Effector memory CD4-positive, alpha-beta T cell (primary cell): ENCODE measurements around the gene CAD.

Experiments
- DNase-seq, 3 donors: peaks; one replicate each; pipeline ENCODE4 v3.0.0-alpha.2; 2020
- H3K27ac ChIP-seq: 2 replicates; pipeline ENCODE4 v1.7.0; 2013; ENCODE audit warnings: mild to moderate bottlenecking, low read length, moderate library complexity; ENCODE audit not compliant: insufficient read depth, poor library complexity, severe bottlenecking
- H3K27me3 ChIP-seq: replicated peaks from 2 replicates; pipeline ENCODE4 v1.7.0; 2013; ENCODE audit warnings: mild to moderate bottlenecking, low read length; ENCODE audit not compliant: insufficient read depth, control insufficient read depth, poor library complexity, severe bottlenecking
- H3K36me3 ChIP-seq: 2 replicates; pipeline ENCODE4 v1.7.0; 2013; ENCODE audit warnings: mild to moderate bottlenecking, low read length, moderate library complexity; ENCODE audit not compliant: control insufficient read depth, insufficient read depth
- H3K4me1 ChIP-seq: 2 replicates; pipeline ENCODE4 v1.7.0; 2013; ENCODE audit warnings: low read length, mild to moderate bottlenecking; ENCODE audit not compliant: control insufficient read depth, insufficient read depth, poor library complexity, severe bottlenecking
- H3K4me3 ChIP-seq: 2 replicates; pipeline ENCODE4 v1.7.0; 2013; ENCODE audit warnings: low read length, low read depth, mild to moderate bottlenecking; ENCODE audit not compliant: insufficient read depth, poor library complexity, severe bottlenecking
- H3K9me3 ChIP-seq: 2 replicates; pipeline ENCODE4 v1.7.0; 2013; ENCODE audit warnings: mild to moderate bottlenecking, low read length, moderate library complexity; ENCODE audit not compliant: control insufficient read depth

The CAD gene

DNA sequence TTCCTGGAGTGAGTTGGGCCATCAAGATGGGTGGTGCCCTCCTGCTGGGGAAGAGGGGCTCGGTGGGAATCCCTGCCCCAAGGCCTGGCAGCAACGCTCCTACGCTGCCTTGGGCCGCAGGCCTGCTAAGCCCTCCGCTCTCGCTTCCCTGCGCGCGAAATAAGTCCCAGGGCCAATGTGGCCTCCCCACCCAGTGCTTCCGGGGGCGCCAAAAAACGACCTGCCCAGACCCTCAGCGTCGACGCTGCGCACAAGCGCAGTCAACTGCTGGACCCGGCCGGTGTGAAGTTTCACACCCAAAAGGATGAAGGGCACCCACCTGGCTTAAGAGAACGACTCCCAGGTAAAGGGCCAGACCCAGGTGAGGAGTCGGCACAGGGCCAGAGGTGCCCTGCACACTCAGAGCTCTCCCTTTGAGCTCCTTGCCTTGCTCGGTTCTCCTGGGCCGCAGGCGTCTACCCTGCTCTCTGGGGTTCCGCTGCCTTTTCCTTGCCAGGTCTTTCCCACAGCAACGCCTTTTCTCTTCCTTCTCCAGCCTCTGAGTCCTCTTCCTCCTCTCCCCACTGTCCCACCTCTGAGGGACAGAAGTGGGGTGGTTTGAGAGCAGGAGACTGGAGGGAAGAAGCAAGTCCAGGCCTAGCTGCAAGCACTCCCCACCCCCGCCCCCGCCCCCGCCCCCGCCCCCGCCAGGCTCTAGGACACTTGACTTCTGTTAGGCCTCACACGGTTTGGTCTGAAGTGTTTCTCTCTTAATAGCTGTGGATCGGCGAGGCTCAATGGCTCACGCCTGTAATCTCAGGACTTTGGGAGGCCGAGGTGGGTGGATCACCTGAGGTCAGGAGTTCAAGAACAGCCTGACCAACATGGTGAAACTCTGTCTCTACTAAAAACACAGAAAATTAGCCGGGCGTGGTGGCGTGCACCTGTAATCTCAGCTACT is 58.3 kb downstream of the CAD start, which contains the start of gene DNAJC5G:
Gene DNAJC5G, plus strand, starts transcription at position 223 of the 940 bp plus-strand sequence. CDS start 1,296 bp downstream, outside the sequence.
- no peaks in the 10 kb centered on the region for H3K9me3 ChIP-seq
- no peaks in the 10 kb centered on the region for H3K4me1 ChIP-seq
- no peak within 1 kb of the TSS for H3K4me3 ChIP-seq
- no peak for DNase-seq
- no peaks in the 10 kb centered on the region for H3K36me3 ChIP-seq
- H3K27me3 ChIP-seq = no peaks in the 10 kb centered on the region
- no peak within 1 kb of the TSS for H3K27ac ChIP-seq

DNA sequence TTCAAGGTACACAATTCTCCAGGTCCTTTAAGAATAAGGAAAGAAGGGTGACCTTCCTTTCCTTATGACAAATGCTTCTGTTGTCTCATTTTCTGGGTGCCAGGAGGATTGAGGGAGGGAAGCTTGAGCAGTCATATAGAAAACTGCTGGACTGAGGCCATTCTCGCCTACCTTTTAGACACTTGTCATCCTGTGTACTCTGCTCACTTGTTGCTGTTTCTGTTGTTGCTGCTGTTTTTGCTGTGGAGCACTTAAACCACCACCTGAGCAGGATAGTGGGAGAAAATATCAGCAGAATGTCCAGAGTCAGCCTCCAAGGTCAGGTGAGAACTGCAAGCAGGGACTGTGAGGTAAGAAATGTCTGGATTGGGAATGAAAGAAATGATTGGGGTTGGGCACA is 60.8 kb downstream of the CAD start:
- Histone ChIP-seq H3K4me3 (no peak overlapping the region), H3K27me3 (no peaks in the 10 kb centered on the region), H3K27ac (no peak overlapping the region), H3K9me3 (no peaks in the 10 kb centered on the region), H3K4me1 (no peaks in the 10 kb centered on the region), H3K36me3 (no peaks in the 10 kb centered on the region)
- no peak for DNase-seq

DNA sequence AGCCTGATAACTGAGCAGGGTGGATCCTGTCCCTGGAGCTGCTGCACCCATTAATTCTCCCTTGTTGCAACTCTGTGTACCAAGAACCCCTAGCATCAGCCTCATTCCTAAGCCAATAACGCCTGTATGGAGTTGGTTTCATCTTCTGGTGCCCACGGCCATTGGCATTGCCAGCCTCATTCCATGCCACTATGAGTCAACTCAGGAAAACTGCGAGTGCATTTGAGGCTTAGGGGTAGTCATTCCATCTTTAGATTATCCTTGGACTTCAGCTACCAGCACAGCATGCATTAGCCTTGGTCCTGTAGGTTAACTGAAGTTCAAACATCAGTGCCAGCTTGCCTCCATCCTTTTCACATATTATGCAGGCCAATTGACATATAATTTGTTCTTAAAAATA is 63.7 kb downstream of the CAD start:
- H3K27me3 ChIP-seq = no peaks in the 10 kb centered on the region
- H3K9me3 ChIP-seq = no peaks in the 10 kb centered on the region
- H3K36me3 ChIP-seq = no peaks in the 10 kb centered on the region
- DNase-seq = no peak
- H3K27ac ChIP-seq = no peak overlapping the region
- H3K4me3 ChIP-seq = no peak overlapping the region
- no peaks in the 10 kb centered on the region for H3K4me1 ChIP-seq

DNA sequence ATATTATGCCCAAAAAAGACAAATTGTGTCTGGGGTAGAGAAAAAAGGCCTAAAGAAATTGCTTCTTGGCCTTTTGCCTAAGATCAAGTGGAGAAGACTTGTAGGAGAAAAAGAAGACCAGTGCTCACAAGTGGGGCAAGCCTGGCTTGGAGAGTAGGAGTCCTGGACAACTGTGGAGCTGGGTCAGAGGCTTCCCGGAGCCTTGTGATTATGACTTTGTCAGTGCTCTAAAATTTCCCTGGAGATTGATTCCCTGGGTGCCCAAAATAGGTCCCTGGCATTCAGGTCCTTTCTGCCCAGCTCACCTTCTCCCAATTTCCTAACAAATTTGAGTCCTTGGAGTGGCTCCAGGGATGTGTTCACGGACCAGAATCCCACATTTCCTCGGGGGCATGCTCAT is 64.3 kb downstream of the CAD start:
- DNase-seq = no peak
- no peaks in the 10 kb centered on the region for H3K27me3 ChIP-seq
- no peaks in the 10 kb centered on the region for H3K4me1 ChIP-seq
- no peak overlapping the region for H3K4me3 ChIP-seq
- no peaks in the 10 kb centered on the region for H3K36me3 ChIP-seq
- no peaks in the 10 kb centered on the region for H3K9me3 ChIP-seq
- no peak overlapping the region for H3K27ac ChIP-seq

DNA sequence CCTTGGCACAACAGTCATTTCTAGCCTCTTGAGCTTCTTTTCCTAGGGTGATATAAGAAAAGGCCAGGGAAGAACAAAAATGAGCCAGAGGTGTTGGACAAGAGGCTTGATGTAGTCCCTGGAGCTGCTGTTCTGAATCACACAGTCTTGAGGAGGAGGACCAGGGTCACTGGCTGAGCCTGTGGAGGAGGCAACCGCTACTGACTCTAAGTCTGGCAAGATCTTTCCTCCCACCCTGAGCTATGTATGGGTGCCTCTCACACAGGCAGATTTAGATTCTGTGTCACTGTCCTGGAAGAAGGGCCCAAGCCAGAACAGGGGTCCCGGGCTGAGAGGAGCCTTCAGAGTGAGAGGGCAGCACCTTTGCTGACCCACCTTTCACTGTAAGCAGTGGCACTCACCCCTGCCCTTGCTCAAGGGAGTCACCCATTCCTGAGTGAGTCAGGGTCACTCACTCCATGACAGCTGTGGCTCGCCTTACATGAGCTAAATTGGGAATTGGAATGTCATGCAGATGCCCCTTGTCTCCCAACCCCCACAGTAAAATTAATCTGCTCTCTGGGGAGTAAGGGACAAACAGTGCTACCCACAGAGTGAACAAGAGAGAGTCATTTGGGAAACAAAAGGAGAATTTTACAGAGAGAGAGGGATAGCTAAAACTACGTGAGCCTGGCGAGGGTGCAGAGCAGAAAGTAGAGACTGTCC is 64.8 kb downstream of the CAD start, which contains the start of gene TRIM54:
Gene TRIM54, plus strand, starts transcription at position 575 of the 705 bp plus-strand sequence. CDS start 303 bp downstream, outside the sequence.
- no peaks in the 10 kb centered on the region for H3K9me3 ChIP-seq
- H3K4me1 ChIP-seq = no peaks in the 10 kb centered on the region
- H3K27me3 ChIP-seq = no peaks in the 10 kb centered on the region
- H3K27ac ChIP-seq = no peak within 1 kb of the TSS
- no peak within 1 kb of the TSS for H3K4me3 ChIP-seq
- H3K36me3 ChIP-seq = no peaks in the 10 kb centered on the region
- DNase-seq = no peak

DNA sequence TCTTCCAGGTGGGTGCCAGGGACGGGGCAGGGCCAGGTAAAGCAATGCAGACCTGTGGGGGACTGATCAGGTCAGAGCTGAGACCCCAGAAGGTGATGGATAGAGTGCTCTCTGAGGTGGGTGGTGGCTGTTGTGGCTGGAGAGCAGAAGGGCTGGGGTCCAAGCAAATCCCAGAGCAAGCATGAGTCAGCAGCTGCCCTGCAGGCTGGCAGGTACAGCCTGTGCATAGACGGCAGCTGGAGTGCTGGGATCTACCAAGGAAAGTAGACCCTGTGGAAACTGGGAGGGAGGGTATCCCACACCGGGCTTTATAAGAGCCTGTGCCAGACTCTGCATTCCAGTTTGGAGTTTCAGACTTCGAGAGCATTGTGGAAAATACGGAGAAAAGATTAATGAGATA is 65.7 kb downstream of the CAD start:
- no peak overlapping the region for H3K4me3 ChIP-seq
- H3K27me3 ChIP-seq = no peaks in the 10 kb centered on the region
- no peak for DNase-seq
- no peaks in the 10 kb centered on the region for H3K36me3 ChIP-seq
- no peaks in the 10 kb centered on the region for H3K9me3 ChIP-seq
- H3K4me1 ChIP-seq = no peaks in the 10 kb centered on the region
- H3K27ac ChIP-seq = no peak overlapping the region

DNA sequence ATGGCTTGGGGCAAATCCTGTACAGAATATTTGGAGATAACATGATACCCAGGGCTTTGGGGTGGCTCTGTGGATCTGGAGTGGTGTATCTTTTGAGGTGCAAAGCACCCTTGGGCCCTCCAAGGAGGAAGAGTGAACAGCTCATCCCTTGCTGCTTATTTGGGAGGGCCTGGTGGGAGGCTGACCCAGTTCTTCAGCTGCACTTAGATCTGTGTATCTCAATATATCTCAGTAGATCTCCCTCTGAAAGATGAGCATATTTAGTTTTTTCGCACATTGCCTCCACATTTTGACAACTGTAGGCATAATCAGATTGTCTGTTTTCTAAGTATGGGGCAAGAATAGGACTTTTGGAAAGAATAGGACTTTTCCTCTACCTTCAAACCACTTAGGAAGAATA is 67.8 kb downstream of the CAD start:
- no peaks in the 10 kb centered on the region for H3K9me3 ChIP-seq
- no peaks in the 10 kb centered on the region for H3K36me3 ChIP-seq
- H3K4me1 ChIP-seq = no peaks in the 10 kb centered on the region
- no peak for DNase-seq
- no peaks in the 10 kb centered on the region for H3K27me3 ChIP-seq
- H3K4me3 ChIP-seq = no peak overlapping the region
- H3K27ac ChIP-seq = no peak overlapping the region

DNA sequence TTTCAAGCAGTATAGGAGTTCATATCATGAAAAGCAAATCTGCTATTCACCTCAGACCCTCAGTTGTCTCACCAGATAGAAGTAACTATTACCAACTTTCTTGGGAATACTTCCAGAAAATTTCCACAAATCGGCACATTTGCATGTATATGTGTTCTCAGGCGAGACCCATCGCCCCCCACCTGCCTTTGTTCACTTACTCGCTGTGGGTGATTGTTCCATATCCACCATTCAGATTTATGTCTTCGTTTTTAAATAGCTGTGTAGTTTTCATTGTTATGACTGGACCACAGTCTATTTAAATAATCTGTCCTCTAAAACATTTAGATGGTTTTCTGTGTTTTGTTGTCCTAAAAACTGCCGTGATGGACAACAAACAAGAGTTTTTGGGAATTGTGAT is 68.3 kb downstream of the CAD start:
- DNase-seq = no peak
- no peak overlapping the region for H3K27ac ChIP-seq
- H3K4me3 ChIP-seq = no peak overlapping the region
- no peaks in the 10 kb centered on the region for H3K4me1 ChIP-seq
- H3K36me3 ChIP-seq = no peaks in the 10 kb centered on the region
- no peaks in the 10 kb centered on the region for H3K27me3 ChIP-seq
- no peaks in the 10 kb centered on the region for H3K9me3 ChIP-seq

DNA sequence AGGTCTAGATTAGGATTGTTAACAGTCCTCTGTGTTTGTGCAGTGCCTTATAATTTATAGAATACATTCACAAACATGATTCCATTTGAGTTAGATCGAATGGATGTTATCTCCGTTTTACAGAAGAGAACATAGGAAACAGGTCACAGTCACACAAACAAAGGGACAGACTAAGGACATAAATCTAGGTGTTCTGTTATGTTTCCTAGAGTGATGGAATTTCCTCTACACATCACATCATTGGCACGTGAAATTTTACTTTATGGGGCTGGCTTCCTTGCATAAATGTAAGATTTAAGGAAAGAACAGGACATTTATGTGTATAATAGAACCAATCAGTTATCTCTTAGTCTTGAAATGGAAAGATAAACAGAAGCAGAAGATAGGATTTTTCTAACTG is 71.4 kb downstream of the CAD start:
- Histone ChIP-seq H3K4me1 (no peaks in the 10 kb centered on the region), H3K27ac (no peak overlapping the region), H3K9me3 (no peaks in the 10 kb centered on the region), H3K36me3 (no peaks in the 10 kb centered on the region), H3K4me3 (no peak overlapping the region), H3K27me3 (no peaks in the 10 kb centered on the region)
- DNase-seq = no peak

DNA sequence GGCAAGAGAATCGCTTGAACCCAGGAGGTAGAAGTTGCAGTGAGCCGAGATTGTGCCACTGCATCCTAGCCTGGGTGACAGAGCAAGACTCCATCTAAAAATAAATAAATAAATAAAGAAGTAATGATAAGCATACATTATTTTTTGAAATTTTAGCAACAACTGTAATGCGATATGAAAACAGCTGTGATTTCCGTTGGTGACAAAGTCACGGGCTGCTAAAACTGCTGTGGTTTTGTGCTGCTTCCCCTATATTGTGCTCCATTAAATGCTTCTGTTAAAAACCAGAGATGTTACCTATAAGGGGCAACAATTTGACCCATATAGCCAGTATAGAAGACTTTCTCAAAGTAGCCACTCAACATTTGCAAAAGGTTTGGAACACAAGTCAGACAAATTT is 73.4 kb downstream of the CAD start:
- no peak for DNase-seq

More for the DNA sequence above, 73.4 kb downstream of the CAD start:
- no peaks in the 10 kb centered on the region for H3K36me3 ChIP-seq
- H3K27ac ChIP-seq = no peak overlapping the region
- H3K9me3 ChIP-seq = no peaks in the 10 kb centered on the region
- H3K4me3 ChIP-seq = no peak overlapping the region
- no peaks in the 10 kb centered on the region for H3K4me1 ChIP-seq
- no peaks in the 10 kb centered on the region for H3K27me3 ChIP-seq
